GM12878 (cell line): Measurements from ENCODE around the gene HPS5. TPM values are rescaled to one million over a fixed set of nuclear protein-coding genes. Genes with fewer than 3 reads are reported as not detected.
"Not testable (repeated sequence)": the region's sequence is repeated elsewhere in the genome, so short reads cannot be mapped to it uniquely, and the experiment has no call there.

Source experiments
- ATAC-seq: fragments of 200-7000 bp; cut with Tn5 transposase; 3 replicates; pipeline ENCODE4 v1.9.1; 2020; ENCODE audit warnings: mild to moderate bottlenecking, moderate library complexity
- BruUV-seq: library from RNA; stranded (reverse); fragments of 400-500 nt; replicated peaks from 2 replicates; lab custom pipeline; 2021; lab: Mats Ljungman, UMichigan
- CTCF ChIA-PET: fragments of 300-600 bp; sonication (Branson Sonifier 250); formaldehyde crosslinking; extraction: SDS; loops from one replicate; lab custom pipeline; 2021; ENCODE audit warnings: inconsistent platforms; lab: Yijun Ruan, JAX
- POLR2A ChIA-PET: fragments of 350-600 bp; formaldehyde crosslinking; extraction: SDS; loops from one replicate; lab custom pipeline; 2021; ENCODE audit warnings: inconsistent platforms; lab: Charles Lee
- RAD21 ChIA-PET: fragments of 300-600 bp; sonication (Branson Sonifier 250); formaldehyde crosslinking; loops from one replicate; lab custom pipeline; 2023; ENCODE audit warnings: antibody characterized with exemption; ENCODE audit not compliant: unreplicated experiment; lab: Charles Lee
- SMC1A ChIA-PET: fragments of 300-600 bp; sonication (Branson Sonifier 250); formaldehyde crosslinking; loops from one replicate; lab custom pipeline; 2023; ENCODE audit not compliant: unreplicated experiment, uncharacterized antibody; lab: Charles Lee
- DNase-seq: peaks from one replicate; pipeline ENCODE4 v3.0.0-alpha.2; 2011; ENCODE audit warnings: low read depth, low spot score
- FAIRE-seq: peaks from 3 replicates; lab custom pipeline; 2011; peaks lifted over from hg19 to GRCh38; lab: Jason Lieb, UNC
- H2AFZ ChIP-seq: 2 replicates; pipeline ENCODE4 v1.6.0; 2011; ENCODE audit warnings: low read depth, low read length, control low read depth; ENCODE audit not compliant: control insufficient read depth
- H3K27ac ChIP-seq: 2 replicates; pipeline ENCODE4 v1.5.1; 2011; ENCODE audit warnings: control low read depth; ENCODE audit not compliant: control insufficient read depth, insufficient read depth
- H3K27me3 ChIP-seq, 2 experiments: replicated peaks in 1 of 2; 2 replicates each; pipeline versions ENCODE4 v1.6.0 to v1.6.1; 2011; ENCODE audit warnings: low read length in 1 of 2; ENCODE audit not compliant: control insufficient read depth in 2 of 2, insufficient read depth in 2 of 2
- H3K36me3 ChIP-seq, 2 experiments: 2 replicates each; pipeline ENCODE4 v1.5.1; 2011; ENCODE audit warnings: low read length in 1 of 2; ENCODE audit not compliant: control insufficient read depth in 2 of 2, insufficient read depth in 2 of 2
- H3K4me1 ChIP-seq: 2 replicates; pipeline ENCODE4 v1.6.1; 2011; ENCODE audit warnings: mild to moderate bottlenecking, low read length, moderate library complexity, mixed read lengths; ENCODE audit not compliant: control insufficient read depth, insufficient read depth
- H3K4me2 ChIP-seq: 2 replicates; pipeline ENCODE4 v1.6.0; 2011; ENCODE audit warnings: control low read depth; ENCODE audit not compliant: control insufficient read depth, insufficient read depth
- H3K4me3 ChIP-seq: fragments of 200-600 bp; sonication (generic); 2 replicates; pipeline ENCODE4 v1.5.1; 2016
- H3K79me2 ChIP-seq: 2 replicates; pipeline ENCODE4 v1.6.0; 2011; ENCODE audit warnings: low read length; ENCODE audit not compliant: control insufficient read depth, insufficient read depth
- H3K9ac ChIP-seq: 2 replicates; pipeline ENCODE4 v1.8.0; 2011; ENCODE audit warnings: low read length, control low read depth, mixed read lengths; ENCODE audit not compliant: control insufficient read depth, insufficient read depth
- H3K9me3 ChIP-seq: replicated peaks from 3 replicates; pipeline ENCODE4 v1.5.1; 2011; ENCODE audit warnings: mild to moderate bottlenecking, low read length; ENCODE audit not compliant: control insufficient read depth, insufficient read depth
- H4K20me1 ChIP-seq: 2 replicates; pipeline ENCODE4 v1.6.0; 2011; ENCODE audit not compliant: control insufficient read depth, insufficient read depth
- ATF7 ChIP-seq: fragments of 450-650 bp; IDR thresholded peaks from 2 replicates; pipeline ENCODE4 v1.6.1; 2016; ENCODE audit warnings: low read depth, mild to moderate bottlenecking
- BHLHE40 ChIP-seq, 2 experiments: fragments of 450-650 bp in 1 of 2; IDR thresholded peaks; 2 replicates each; pipeline ENCODE4 v1.6.1; 2011 to 2017; ENCODE audit warnings: low read depth in 2 of 2, borderline replicate concordance in 1 of 2, improper control_type of control experiment in 1 of 2, low read length in 1 of 2, mild to moderate bottlenecking in 1 of 2
- EED ChIP-seq: sonication (generic); IDR thresholded peaks from 2 replicates; pipeline ENCODE4 v1.6.1; 2016; ENCODE audit warnings: antibody characterized with exemption, low read depth
- ETV6 ChIP-seq, 2 experiments: fragments of 450-650 bp in 1 of 2; IDR thresholded peaks in 1 of 2; conservative IDR thresholded peaks in 1 of 2; 2 replicates each; pipeline ENCODE4 v1.6.1; 2014; ENCODE audit warnings: antibody characterized with exemption in 1 of 2, borderline replicate concordance in 1 of 2, low read depth in 1 of 2, mild to moderate bottlenecking in 1 of 2, moderate library complexity in 1 of 2
- IKZF1 ChIP-seq: fragments of 450-650 bp; conservative IDR thresholded peaks from 2 replicates; pipeline ENCODE4 v1.6.1; 2017; ENCODE audit warnings: antibody characterized with exemption, mild to moderate bottlenecking
- IKZF2 ChIP-seq, 2 experiments: fragments of 450-650 bp; IDR thresholded peaks; 2 replicates each; pipeline ENCODE4 v1.6.1; 2017; ENCODE audit warnings: mild to moderate bottlenecking in 2 of 2, moderate library complexity in 2 of 2
- JUNB ChIP-seq: IDR thresholded peaks from 2 replicates; pipeline ENCODE4 v1.6.1; 2016; ENCODE audit warnings: antibody characterized with exemption, mild to moderate bottlenecking
- RUNX3 ChIP-seq: IDR thresholded peaks from 2 replicates; pipeline ENCODE4 v1.6.1; 2012; ENCODE audit warnings: low read length, inconsistent platforms
- WGBS: methylation state at CpG from one replicate; pipeline ENCODE4 v1.1.6; 2016; ENCODE audit warnings: low lambda C conversion rate; ENCODE audit not compliant: insufficient replicate concordance, insufficient coverage; ENCODE audit errors: missing lambda C conversion rate; 5-methylcytosine and 5-hydroxymethylcytosine counted together
- in situ Hi-C: fragments of 300-500 bp; cut with MboI; formaldehyde crosslinking; loops from 9 replicates; pipeline ENCODE4 v1.14.3; 2018; ENCODE audit warnings: mixed read lengths
- intact Hi-C: fragments of 100-400 bp; cut with micrococcal nuclease; formaldehyde crosslinking; loops from one replicate; pipeline ENCODE4 v1.14.2; 2022; ENCODE audit not compliant: unreplicated experiment
- polyA plus RNA-seq, 11 experiments: library from polyadenylated mRNA; depleted of rRNA in 4 of 11; unstranded in 6 of 11; stranded (reverse) in 5 of 11; fragments of >200 nt; fragmentation: Nextera tagmentation in 4 of 11; fragmentation: Illumina TruSeq in 1 of 11; extraction: Ambion mirVana in 4 of 11; extraction: Trizol in 1 of 11; gene quantifications; 1 replicate in 1 of 11; 2 replicates in 10 of 11; pipeline versions ENCODE4 v1.2.1 to v1.2.3, GENCODE V29; 2011 to 2016; ENCODE audit warnings: inconsistent platforms in 2 of 11, missing spikeins in 2 of 11, low read depth in 1 of 11
- total RNA-seq, 4 experiments: library from RNA; depleted of rRNA in 3 of 4; stranded (reverse); fragments of >200 nt in 3 of 4; fragmentation: Illumina TruSeq in 1 of 4; extraction: Trizol in 1 of 4; gene quantifications; 2 replicates each; pipeline versions ENCODE4 v1.2.1 to v1.2.3, GENCODE V29; 2013 to 2021

Gene HPS5
- total and polyA plus RNA-seq, 10 of the 15 experiments (the other 5 are each of a cell fraction or from before 2014, with no cell fraction given), result 11.9 to 32.6 (median 23.5) TPM

DNA sequence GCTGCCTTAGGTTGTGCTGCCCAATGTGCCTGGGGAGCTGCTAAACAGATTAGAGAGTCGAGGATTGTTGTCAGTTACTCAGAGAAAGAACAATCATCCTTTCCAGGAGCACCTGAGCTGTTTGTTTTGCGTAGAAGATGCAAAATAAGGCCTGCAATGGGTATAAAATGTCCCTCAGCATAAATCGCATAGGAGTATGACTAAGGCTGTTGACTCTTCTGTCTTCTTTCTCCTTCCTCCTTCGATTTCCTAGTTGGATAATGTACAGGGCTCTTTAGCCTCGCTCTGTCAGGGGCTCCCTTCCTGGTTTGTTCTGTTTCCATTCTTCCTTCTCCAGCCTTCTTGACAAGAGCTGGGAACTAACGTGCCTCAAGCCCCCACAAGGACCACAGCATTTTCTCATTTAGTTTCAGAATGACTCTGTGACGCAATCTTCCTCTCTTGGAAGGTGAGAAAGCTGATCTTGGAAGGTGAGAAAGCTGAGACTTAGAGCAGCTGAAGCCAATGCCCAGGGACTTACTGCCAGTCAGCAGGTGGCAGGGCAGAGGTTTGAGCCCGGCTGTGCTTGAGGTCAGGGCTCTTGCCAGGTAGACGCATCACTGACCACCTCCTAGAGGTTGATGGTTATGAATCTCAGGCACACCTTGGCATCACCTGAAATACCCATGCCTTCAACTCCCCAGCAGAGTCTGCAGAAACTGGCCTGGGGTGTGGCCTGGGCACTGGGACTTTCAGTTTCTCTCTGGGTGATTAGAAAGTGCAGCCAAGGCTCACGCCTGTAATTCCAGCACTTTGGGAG lies 54.4 kb downstream of the HPS5 start:
- DNase-seq, result peak; percentile 36
- H3K9ac ChIP-seq, FAIRE-seq, POLR2A ChIA-PET, H3K79me2 ChIP-seq, in situ Hi-C loops, H2AFZ ChIP-seq, H3K27me3 ChIP-seq, H3K36me3 ChIP-seq, H3K4me3 ChIP-seq, H4K20me1 ChIP-seq, H3K9me3 ChIP-seq: not testable (repeated sequence)
- ATAC-seq, result peak; percentile 85
- TF ChIP-seq IKZF2 (IDR thresholded peaks at IDR 0.05) (peak; percentile 84 to 85), BHLHE40 (IDR thresholded peaks at IDR 0.05; ENCODE audit: borderline replicate concordance in 1 of 2, low read depth in 2 of 2, low read length in 1 of 2) (peak; percentile 28 to 77; a peak in 2 of 4 replicates), ATF7 (0 out of 2 replicates have a peak, but pooled peaks have one; percentile 30), JUNB (peak; percentile 47), ETV6 (conservative IDR thresholded peaks at IDR 0.05 in 1 of 2, IDR thresholded peaks at IDR 0.05 in 1 of 2; ENCODE audit: borderline replicate concordance in 1 of 2, low read depth in 1 of 2) (0 out of 4 replicates have a peak, but pooled peaks of 1 of the 2 experiments have one; percentile 22), EED (peak; percentile 79), RUNX3 (0 out of 2 replicates have a peak, but pooled peaks have one; percentile 37), IKZF1 (peak; percentile 77)
- WGBS, result 14% methylated on average over 7 of the region's 10 CpGs
- TSS peak; percentile 63 for BruUV-seq
- peaks cover 20% of the 10 kb centered on the region for H3K4me1 ChIP-seq
- intact Hi-C loops, result loop anchor here (1.0 kb wide), 1 partner anchor 21 kb away; no protein-coding TSS in a partner anchor
- CTCF ChIA-PET, result interaction anchor here (1.4 kb wide), 1 partner anchor 45 kb away, joined by 3 read pairs; no protein-coding TSS in a partner anchor
- H3K27ac ChIP-seq, result peak overlapping the region; percentile 61
- RAD21 ChIA-PET, result interaction anchor here (1.5 to 1.6 kb wide), 2 partner anchors 16 to 53 kb away, joined by 4 to 5 read pairs; no protein-coding TSS in a partner anchor
- H3K4me2 ChIP-seq, result peak overlapping the region; percentile 63
- SMC1A ChIA-PET, result interaction anchor here (0.7 to 3.2 kb wide), 2 partner anchors 23 to 259 kb away, joined by 3 to 19 read pairs; partner anchors contain the start of gene TSG101
